ENCODE data around the gene INSYN2A. TPM values are rescaled to one million over a fixed set of nuclear protein-coding genes. Genes with fewer than 3 reads are reported as not detected.

The INSYN2A gene, protein sequence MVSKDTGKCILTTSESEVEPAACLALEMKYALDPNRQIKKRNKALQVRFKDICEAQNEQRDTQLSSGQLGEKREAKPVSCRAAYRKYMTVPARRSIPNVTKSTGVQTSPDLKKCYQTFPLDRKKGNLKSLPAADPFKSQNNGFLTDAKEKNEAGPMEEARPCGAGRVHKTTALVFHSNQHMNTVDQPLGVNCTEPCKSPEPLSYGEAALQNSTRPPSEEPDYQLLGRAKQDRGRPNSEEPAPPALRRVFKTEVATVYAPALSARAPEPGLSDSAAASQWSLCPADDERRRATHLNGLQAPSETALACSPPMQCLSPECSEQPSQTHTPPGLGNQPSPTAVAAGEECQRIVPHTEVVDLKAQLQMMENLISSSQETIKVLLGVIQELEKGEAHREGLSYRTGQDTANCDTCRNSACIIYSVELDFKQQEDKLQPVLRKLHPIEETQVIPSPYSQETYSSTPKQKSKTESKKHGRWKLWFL
- 1 to 10 TPM in 2 of 4 donors, under 1 TPM in 2; 0.33 to 2.2 (median 0.94) TPM for total RNA-seq
- polyA plus RNA-seq = under 1 TPM in 2 of 3 donors, not detected in 1; 0.07 to 0.23 TPM

DNA sequence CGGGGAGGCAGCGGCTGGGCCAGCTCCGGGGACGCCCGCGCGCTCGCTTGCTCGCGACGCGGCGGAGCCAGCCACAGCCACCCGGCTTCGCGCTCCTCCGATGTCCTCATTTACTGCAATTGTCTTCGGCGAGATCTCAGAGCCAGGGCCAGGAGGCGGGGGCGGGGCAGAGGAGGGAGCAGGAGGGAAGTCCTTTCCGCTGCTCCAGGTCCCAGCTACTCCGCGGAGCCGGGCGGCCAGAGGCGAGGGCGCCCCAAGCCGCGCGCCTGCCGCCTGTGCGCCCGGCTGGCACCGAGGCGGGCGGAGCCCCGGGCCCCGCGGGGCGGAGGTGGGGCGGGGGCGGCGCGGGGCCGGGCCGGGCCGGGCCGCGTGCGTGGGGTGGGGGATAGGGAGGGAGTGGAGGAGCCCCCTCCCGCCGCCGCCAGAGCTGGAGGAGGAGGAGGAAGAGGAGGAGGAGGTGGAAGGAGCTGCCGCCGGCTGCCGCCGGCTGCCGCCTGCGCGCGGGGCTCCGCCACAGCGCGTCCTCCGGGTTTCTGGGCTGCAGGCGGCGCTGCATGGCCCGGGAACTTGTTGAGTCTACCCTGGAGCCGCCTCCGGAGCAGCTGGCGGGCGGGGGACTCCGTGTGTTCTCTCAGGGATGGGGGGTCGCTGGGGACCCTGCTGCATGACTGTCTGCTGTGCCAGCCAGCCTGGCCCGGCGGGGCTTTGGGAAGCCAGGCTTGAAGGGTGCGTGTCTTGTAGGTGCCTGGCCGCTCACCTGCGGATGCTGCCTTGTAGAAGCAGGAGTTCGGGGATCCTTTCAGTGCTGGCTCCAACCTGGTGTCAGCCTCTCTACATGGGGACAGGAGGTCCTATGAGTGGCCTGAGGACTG, at the start of gene INSYN2A:
TSS of gene INSYN2A (minus strand) at position 310 of the 872 bp plus-strand sequence. CDS start 20,196 bp downstream, outside the sequence.
- Histone ChIP-seq H3K9me3 (no peaks in the 10 kb centered on the region), H3K4me3 (peak within 1 kb of the TSS; percentile 14 to 51 (median 42)), H3K27me3 (peaks cover 4 to 38% (median 5%) of the 10 kb centered on the region in 3 donors), H3K27ac (peak within 1 kb of the TSS in 3 of 4 donors; percentile 18 to 45 (median 33)), H3K4me1 (peaks cover 0 to 22% (median 16%) of the 10 kb centered on the region in 4 donors), H3K36me3 (no peaks in the 10 kb centered on the region)
- TF ChIP-seq, protein P1, sequence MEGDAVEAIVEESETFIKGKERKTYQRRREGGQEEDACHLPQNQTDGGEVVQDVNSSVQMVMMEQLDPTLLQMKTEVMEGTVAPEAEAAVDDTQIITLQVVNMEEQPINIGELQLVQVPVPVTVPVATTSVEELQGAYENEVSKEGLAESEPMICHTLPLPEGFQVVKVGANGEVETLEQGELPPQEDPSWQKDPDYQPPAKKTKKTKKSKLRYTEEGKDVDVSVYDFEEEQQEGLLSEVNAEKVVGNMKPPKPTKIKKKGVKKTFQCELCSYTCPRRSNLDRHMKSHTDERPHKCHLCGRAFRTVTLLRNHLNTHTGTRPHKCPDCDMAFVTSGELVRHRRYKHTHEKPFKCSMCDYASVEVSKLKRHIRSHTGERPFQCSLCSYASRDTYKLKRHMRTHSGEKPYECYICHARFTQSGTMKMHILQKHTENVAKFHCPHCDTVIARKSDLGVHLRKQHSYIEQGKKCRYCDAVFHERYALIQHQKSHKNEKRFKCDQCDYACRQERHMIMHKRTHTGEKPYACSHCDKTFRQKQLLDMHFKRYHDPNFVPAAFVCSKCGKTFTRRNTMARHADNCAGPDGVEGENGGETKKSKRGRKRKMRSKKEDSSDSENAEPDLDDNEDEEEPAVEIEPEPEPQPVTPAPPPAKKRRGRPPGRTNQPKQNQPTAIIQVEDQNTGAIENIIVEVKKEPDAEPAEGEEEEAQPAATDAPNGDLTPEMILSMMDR (IDR thresholded peaks at IDR 0.05) = no peak
- no peak for TF ChIP-seq POLR2A (IDR thresholded peaks at IDR 0.05)
- no peak for TF ChIP-seq EP300 (IDR thresholded peaks at IDR 0.05)
- TF ChIP-seq POLR2AphosphoS5 (IDR thresholded peaks at IDR 0.05) = no peak
- WGBS, 2 donors = 4 to 7% methylated on average over 81 of the region's 81 CpGs
- no peak for DNase-seq
- intact Hi-C loops (cut with DNase I) = no loop called here

DNA sequence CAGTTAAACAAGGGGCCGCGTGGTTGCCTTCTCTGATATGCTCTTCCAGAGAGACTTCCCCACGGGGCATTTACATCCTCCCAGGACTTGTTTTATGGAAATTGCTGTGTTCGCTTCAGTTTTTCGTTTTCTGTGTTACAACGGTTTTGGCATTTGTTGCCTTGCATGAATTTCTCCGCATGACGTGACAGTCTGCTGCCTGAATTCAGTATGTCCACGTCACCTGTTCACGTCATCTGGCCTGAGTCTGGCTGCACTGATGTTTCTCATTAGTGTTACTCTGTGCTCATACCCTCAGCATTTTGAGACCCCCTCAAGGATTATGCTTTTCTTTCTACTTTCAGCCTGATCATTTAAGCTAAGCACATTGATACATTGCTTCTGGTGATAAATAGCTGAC, 49.1 kb upstream of the INSYN2A start:
- intact Hi-C loops (cut with DNase I) = no loop called here
- no peaks in the 10 kb centered on the region for H3K27me3 ChIP-seq
- TF ChIP-seq POLR2A (IDR thresholded peaks at IDR 0.05) = no peak
- TF ChIP-seq, protein P1 (IDR thresholded peaks at IDR 0.05) = no peak
- no peak for TF ChIP-seq POLR2AphosphoS5 (IDR thresholded peaks at IDR 0.05)
- no peak for TF ChIP-seq EP300 (IDR thresholded peaks at IDR 0.05)
- no peak overlapping the region for H3K4me3 ChIP-seq
- 91 to 96% methylated on average over 10 of the region's 10 CpGs for WGBS, 2 donors
- no peaks in the 10 kb centered on the region for H3K9me3 ChIP-seq
- DNase-seq = no peak
- no peaks in the 10 kb centered on the region for H3K4me1 ChIP-seq
- H3K36me3 ChIP-seq = peaks cover 0 to 24% (median 0%) of the 10 kb centered on the region in 4 donors
- H3K27ac ChIP-seq = no peak overlapping the region

DNA sequence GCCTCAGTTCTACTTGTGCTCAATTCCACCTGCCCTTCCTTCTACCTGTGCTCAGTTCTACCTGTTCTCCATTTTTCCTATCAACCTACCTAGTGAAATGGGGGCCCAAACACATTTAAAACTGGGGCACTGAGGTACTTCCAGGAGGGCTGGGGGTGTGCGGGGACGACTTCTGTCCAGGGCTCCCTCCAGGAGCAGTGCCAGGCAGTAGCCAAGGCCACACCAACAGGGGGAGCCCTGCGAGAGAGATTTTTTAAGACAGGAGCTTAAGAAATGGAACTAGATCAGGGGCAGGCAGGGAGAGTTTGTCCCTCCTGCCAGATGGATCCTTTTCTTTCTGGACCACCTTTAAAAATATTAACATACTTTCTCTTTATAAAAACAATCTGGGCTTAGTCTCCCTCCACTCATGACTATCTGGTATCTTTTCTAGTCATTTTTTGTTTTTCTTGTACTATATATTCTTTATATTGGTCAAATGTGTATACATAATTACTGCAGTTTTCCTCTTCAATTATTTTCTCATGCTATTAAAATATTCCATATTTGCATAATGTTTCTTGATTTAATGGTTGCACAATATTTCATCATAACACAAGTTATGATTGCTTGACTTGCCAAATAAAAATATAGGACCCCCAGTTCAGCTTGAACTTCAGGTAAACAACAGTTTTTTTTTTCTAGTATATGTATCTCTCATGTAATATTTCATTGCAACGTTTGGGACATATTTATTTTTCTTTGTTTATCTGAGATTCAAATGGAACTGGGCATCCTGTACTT, 47.3 kb upstream of the INSYN2A start:
- H3K27ac ChIP-seq = no peak overlapping the region
- peaks cover 0 to 10% (median 0%) of the 10 kb centered on the region in 4 donors for H3K36me3 ChIP-seq
- no peaks in the 10 kb centered on the region for H3K27me3 ChIP-seq
- no peaks in the 10 kb centered on the region for H3K4me1 ChIP-seq
- no peaks in the 10 kb centered on the region for H3K9me3 ChIP-seq
- no peak for DNase-seq
- no peak overlapping the region for H3K4me3 ChIP-seq
- TF ChIP-seq, protein P1 (IDR thresholded peaks at IDR 0.05) = peak in 1 of 4 experiments; percentile 9
- TF ChIP-seq POLR2AphosphoS5 (IDR thresholded peaks at IDR 0.05) (no peak), POLR2A (IDR thresholded peaks at IDR 0.05) (no peak), EP300 (IDR thresholded peaks at IDR 0.05) (no peak)
- WGBS, 2 donors = 33 to 56% methylated on average over 4 of the region's 4 CpGs
- intact Hi-C loops (cut with DNase I) = no loop called here

DNA sequence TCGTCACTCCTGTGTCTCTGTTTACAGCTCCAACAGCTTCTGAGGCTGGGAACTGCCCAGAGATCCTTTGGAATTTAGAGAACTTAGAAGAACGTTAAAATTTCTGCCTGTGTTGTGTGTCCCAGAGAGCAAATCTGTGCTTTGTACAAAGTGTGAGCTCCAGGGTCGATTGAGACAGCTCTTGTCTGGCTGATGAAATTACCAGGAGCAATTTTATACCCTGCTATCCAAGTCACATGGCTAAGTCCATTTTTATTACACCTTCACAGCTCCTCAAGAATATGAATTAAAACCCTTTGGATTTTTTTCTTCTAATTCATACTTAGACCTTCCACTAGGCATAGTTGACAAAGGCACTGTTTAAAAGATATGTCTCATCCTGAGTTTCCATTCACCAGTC, 46.5 kb upstream of the INSYN2A start:
- Histone ChIP-seq H3K4me3 (no peak overlapping the region), H3K9me3 (no peaks in the 10 kb centered on the region), H3K27me3 (no peaks in the 10 kb centered on the region), H3K4me1 (no peaks in the 10 kb centered on the region), H3K36me3 (peaks cover 0 to 3% (median 0%) of the 10 kb centered on the region in 4 donors), H3K27ac (no peak overlapping the region)
- TF ChIP-seq, protein P1 (IDR thresholded peaks at IDR 0.05) = no peak
- TF ChIP-seq POLR2A (IDR thresholded peaks at IDR 0.05) = no peak
- TF ChIP-seq EP300 (IDR thresholded peaks at IDR 0.05) = no peak
- no peak for TF ChIP-seq POLR2AphosphoS5 (IDR thresholded peaks at IDR 0.05)
- 61 to 78% methylated on average over 3 of the region's 3 CpGs for WGBS, 2 donors
- intact Hi-C loops (cut with DNase I) = no loop called here
- no peak for DNase-seq
